Neural progenitor cell (in vitro differentiated cells): ENCODE measurements around the gene COL7A1. TPM values are rescaled to one million over a fixed set of nuclear protein-coding genes. Genes with fewer than 3 reads are reported as not detected.

Experiments
- DNase-seq: peaks from one replicate; pipeline ENCODE4 v3.0.0-alpha.2; 2016; ENCODE audit warnings: low spot score
- H2AFZ ChIP-seq: fragments of 200-600 bp; sonication (generic); replicated peaks from 2 replicates; pipeline ENCODE4 v1.6.1; 2016; ENCODE audit warnings: antibody characterized with exemption
- H3F3A ChIP-seq: fragments of 200-600 bp; sonication (generic); 2 replicates; pipeline ENCODE4 v1.6.1; 2016; ENCODE audit warnings: antibody characterized with exemption, low read depth
- H3K27ac ChIP-seq: fragments of 200-600 bp; sonication (generic); 2 replicates; pipeline ENCODE4 v1.5.1; 2016; ENCODE audit warnings: mild to moderate bottlenecking
- H3K27me3 ChIP-seq: fragments of 200-600 bp; sonication (generic); 2 replicates; pipeline ENCODE4 v1.6.1; 2016; ENCODE audit warnings: mild to moderate bottlenecking, moderate library complexity
- H3K36me3 ChIP-seq: fragments of 200-600 bp; sonication (generic); 2 replicates; pipeline ENCODE4 v1.5.1; 2016
- H3K4me1 ChIP-seq: fragments of 200-600 bp; sonication (generic); 2 replicates; pipeline ENCODE4 v1.6.1; 2016; ENCODE audit warnings: mixed run types
- H3K4me2 ChIP-seq: fragments of 200-600 bp; sonication (generic); 2 replicates; pipeline ENCODE4 v1.6.1; 2016
- H3K4me3 ChIP-seq: fragments of 200-600 bp; sonication (generic); 2 replicates; pipeline ENCODE4 v1.5.1; 2016
- H3K79me2 ChIP-seq: fragments of 200-600 bp; sonication (generic); 2 replicates; pipeline ENCODE4 v1.6.1; 2016; ENCODE audit warnings: low read depth
- H3K9ac ChIP-seq: fragments of 200-600 bp; sonication (generic); 2 replicates; pipeline ENCODE4 v1.6.1; 2016
- H3K9me3 ChIP-seq: fragments of 200-600 bp; sonication (generic); 2 replicates; pipeline ENCODE4 v1.5.1; 2016; ENCODE audit warnings: low read depth
- H4K20me1 ChIP-seq: fragments of 200-600 bp; sonication (generic); 2 replicates; pipeline ENCODE4 v1.6.1; 2016; ENCODE audit warnings: low read depth
- H3K27ac Mint-ChIP-seq: 3 replicates; pipeline ENCODE4 v1.8.0; 2021; ENCODE audit warnings: mixed read lengths
- H3K27me3 Mint-ChIP-seq: 2 replicates; pipeline ENCODE4 v1.8.0; 2022; ENCODE audit warnings: low read depth, mild to moderate bottlenecking, inconsistent platforms, moderate library complexity, mixed read lengths; ENCODE audit not compliant: insufficient read depth
- H3K36me3 Mint-ChIP-seq: 3 replicates; pipeline ENCODE4 v1.8.0; 2021; ENCODE audit warnings: mixed read lengths
- H3K4me1 Mint-ChIP-seq: 3 replicates; pipeline ENCODE4 v1.8.0; 2021; ENCODE audit warnings: mixed read lengths
- H3K4me3 Mint-ChIP-seq: 3 replicates; pipeline ENCODE4 v1.8.0; 2021; ENCODE audit warnings: mild to moderate bottlenecking, moderate library complexity, mixed read lengths
- H3K9me3 Mint-ChIP-seq: 3 replicates; pipeline ENCODE4 v1.8.0; 2020; ENCODE audit warnings: mixed read lengths
- CTCF ChIP-seq: fragments of 200-600 bp; sonication (generic); IDR thresholded peaks from 2 replicates; pipeline ENCODE4 v1.5.1; 2017; ENCODE audit warnings: antibody characterized with exemption, mild to moderate bottlenecking
- EZH2 ChIP-seq: fragments of 200-600 bp; sonication (generic); IDR thresholded peaks from 2 replicates; pipeline ENCODE4 v1.6.1; 2017; ENCODE audit warnings: antibody characterized with exemption, mild to moderate bottlenecking, moderate library complexity
- EZH2phosphoT487 ChIP-seq: fragments of 200-600 bp; sonication (generic); IDR thresholded peaks from 2 replicates; pipeline ENCODE4 v1.6.1; 2017; ENCODE audit warnings: antibody characterized with exemption
- total RNA-seq: library from RNA; depleted of rRNA; stranded (reverse); fragments of >200 nt; gene quantifications from 2 replicates; pipeline ENCODE4 v1.2.3, GENCODE V29; 2015; ENCODE audit warnings: low replicate concordance

COL7A1 gene
- total RNA-seq, 1 donor from 2014 or later = 3.0 TPM

GRCh38 chr3:48630407-48630806 lies 35.3 kb upstream of the COL7A1 start:
- DNase-seq = no peak
- no peak overlapping the region for H2AFZ ChIP-seq

DNA sequence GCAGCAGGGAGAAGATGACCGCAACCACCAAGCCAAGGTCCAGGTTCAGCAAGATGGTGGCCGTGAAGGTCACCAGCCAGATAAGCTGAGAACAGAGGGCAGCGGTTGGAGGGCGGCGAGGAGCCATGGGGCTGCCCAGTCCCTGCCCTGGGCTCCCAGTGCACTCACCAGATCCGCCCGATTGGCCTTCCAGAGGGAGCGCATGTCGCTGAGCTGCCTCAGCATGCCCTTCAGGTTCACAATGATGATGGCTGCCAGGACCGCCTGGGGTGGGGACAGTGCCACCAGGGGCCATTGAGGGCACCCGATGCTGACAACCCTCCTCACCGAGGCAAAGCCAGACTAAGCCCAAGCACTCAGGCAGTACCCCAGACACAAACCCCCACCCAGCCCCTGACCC lies 34.8 kb upstream of the COL7A1 start:
- Mint-ChIP-seq H3K4me1 (peaks cover 27% of the 10 kb centered on the region), H3K4me3 (no peak overlapping the region), H3K27ac (no peak overlapping the region), H3K27me3 (peaks cover 8% of the 10 kb centered on the region), H3K9me3 (no peaks in the 10 kb centered on the region), H3K36me3 (peaks cover 34% of the 10 kb centered on the region)
- no peak overlapping the region for H3K4me2 ChIP-seq
- H3K79me2 ChIP-seq = peaks cover 14% of the 10 kb centered on the region
- H4K20me1 ChIP-seq = peaks cover 29% of the 10 kb centered on the region
- H2AFZ ChIP-seq = no peak overlapping the region
- H3K27me3 ChIP-seq = no peaks in the 10 kb centered on the region
- H3K36me3 ChIP-seq = no peaks in the 10 kb centered on the region
- no peak for TF ChIP-seq EZH2phosphoT487
- DNase-seq = no peak
- H3K9ac ChIP-seq = no peak overlapping the region
- H3K4me3 ChIP-seq = no peak overlapping the region
- peaks cover 6% of the 10 kb centered on the region for H3K4me1 ChIP-seq
- no peaks in the 10 kb centered on the region for H3K9me3 ChIP-seq
- peaks cover 5% of the 10 kb centered on the region for H3F3A ChIP-seq
- H3K27ac ChIP-seq = no peak overlapping the region

More at GRCh38 chr3:48630407-48630806, 35.3 kb upstream of the COL7A1 start:
- Histone ChIP-seq H3K4me2 (no peak overlapping the region), H3K9ac (no peak overlapping the region), H3K79me2 (peaks cover 14% of the 10 kb centered on the region), H3K36me3 (no peaks in the 10 kb centered on the region), H3K9me3 (no peaks in the 10 kb centered on the region), H3K4me3 (no peak overlapping the region), H3K4me1 (peaks cover 6% of the 10 kb centered on the region), H3F3A (peaks cover 8% of the 10 kb centered on the region), H4K20me1 (peaks cover 29% of the 10 kb centered on the region), H3K27me3 (no peaks in the 10 kb centered on the region), H3K27ac (no peak overlapping the region)
- peaks cover 26% of the 10 kb centered on the region for H3K4me1 Mint-ChIP-seq
- peaks cover 32% of the 10 kb centered on the region for H3K36me3 Mint-ChIP-seq
- H3K27ac Mint-ChIP-seq = no peak overlapping the region
- TF ChIP-seq CTCF (no peak), EZH2 (no peak), EZH2phosphoT487 (no peak)
- peak overlapping the region; percentile 61 for H3K4me3 Mint-ChIP-seq
- H3K9me3 Mint-ChIP-seq = no peaks in the 10 kb centered on the region
- peaks cover 8% of the 10 kb centered on the region for H3K27me3 Mint-ChIP-seq

GRCh38 chr3:48628277-48629017 lies 33.3 kb upstream of the COL7A1 start:
- TF ChIP-seq CTCF (no peak), EZH2phosphoT487 (no peak), EZH2 (no peak)
- peaks cover 40% of the 10 kb centered on the region for H3K36me3 Mint-ChIP-seq
- no peak overlapping the region for H3K4me2 ChIP-seq
- no peak overlapping the region for H3K27ac Mint-ChIP-seq
- DNase-seq = no peak
- H3K9me3 Mint-ChIP-seq = no peaks in the 10 kb centered on the region
- peaks cover 8% of the 10 kb centered on the region for H3K27me3 Mint-ChIP-seq
- H3K4me3 Mint-ChIP-seq = no peak overlapping the region
- H3K4me1 Mint-ChIP-seq = peaks cover 26% of the 10 kb centered on the region
- peaks cover under 1% of the 10 kb centered on the region for H3K79me2 ChIP-seq
- peaks cover 18% of the 10 kb centered on the region for H4K20me1 ChIP-seq
- H3K4me3 ChIP-seq = no peak overlapping the region
- H3K36me3 ChIP-seq = no peaks in the 10 kb centered on the region
- H2AFZ ChIP-seq = no peak overlapping the region
- H3K27ac ChIP-seq = no peak overlapping the region
- H3K27me3 ChIP-seq = no peaks in the 10 kb centered on the region
- H3K9ac ChIP-seq = no peak overlapping the region
- no peaks in the 10 kb centered on the region for H3K4me1 ChIP-seq
- H3K9me3 ChIP-seq = no peaks in the 10 kb centered on the region
- H3F3A ChIP-seq = peaks cover 3% of the 10 kb centered on the region

DNA sequence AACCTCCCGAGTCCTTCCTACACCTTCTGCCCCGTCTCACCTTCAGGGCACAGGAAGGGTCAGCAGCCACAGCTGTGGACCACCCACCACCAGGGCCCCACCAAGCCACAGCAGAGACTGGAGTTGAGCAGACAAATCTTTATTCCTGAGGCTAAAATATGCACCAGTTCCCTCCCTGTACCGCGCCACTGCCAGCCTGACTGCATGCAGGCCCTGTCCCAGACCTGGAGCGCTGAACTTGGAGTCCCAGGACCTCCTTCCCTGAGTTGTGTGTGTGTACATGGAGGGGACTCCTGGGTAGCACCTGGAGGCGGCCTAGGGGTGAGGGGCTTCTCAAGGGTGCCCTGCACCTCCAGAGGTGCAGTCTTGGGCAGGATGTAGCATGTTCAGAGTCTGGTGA lies 30.5 kb upstream of the COL7A1 start:
- Mint-ChIP-seq H3K4me1 (peaks cover 26% of the 10 kb centered on the region), H3K4me3 (no peak overlapping the region), H3K9me3 (no peaks in the 10 kb centered on the region), H3K36me3 (peaks cover 39% of the 10 kb centered on the region), H3K27me3 (peaks cover 9% of the 10 kb centered on the region), H3K27ac (no peak overlapping the region)
- Histone ChIP-seq H3K27me3 (no peaks in the 10 kb centered on the region), H3K36me3 (no peaks in the 10 kb centered on the region), H2AFZ (no peak overlapping the region), H3K27ac (no peak overlapping the region), H3K9me3 (no peaks in the 10 kb centered on the region), H3K79me2 (no peaks in the 10 kb centered on the region), H3K4me2 (no peak overlapping the region), H3K9ac (no peak overlapping the region), H4K20me1 (peaks cover 5% of the 10 kb centered on the region), H3F3A (peaks cover 3% of the 10 kb centered on the region), H3K4me3 (no peak overlapping the region), H3K4me1 (no peaks in the 10 kb centered on the region)
- TF ChIP-seq CTCF (no peak), EZH2 (no peak), EZH2phosphoT487 (no peak)
- no peak for DNase-seq
